Retina (tissue), 1 donor: ENCODE data around the gene MKNK1.

Source experiments
- DNase-seq: peaks from one replicate; pipeline ENCODE4 v3.0.0-alpha.2; 2016

The MKNK1 gene

DNA sequence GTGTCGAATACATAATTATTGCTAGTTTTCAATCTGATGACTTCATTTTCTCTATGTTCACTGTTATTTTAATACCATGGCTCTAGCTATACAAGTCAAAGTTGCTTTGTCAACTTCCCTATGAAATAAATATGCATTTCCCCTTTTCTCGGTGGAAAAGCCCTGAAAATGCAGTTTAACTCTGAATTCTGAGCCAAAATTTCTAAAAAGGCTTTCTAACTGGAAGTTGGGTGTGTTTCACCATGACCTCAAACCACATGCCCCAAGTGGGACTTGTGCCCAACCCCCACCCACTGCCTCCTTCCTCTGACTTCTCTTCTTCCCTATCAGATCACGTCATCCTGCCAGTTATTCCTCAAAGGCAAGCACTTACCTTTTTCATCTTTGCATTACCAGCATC is 8.9 kb downstream of the MKNK1 start:
- no peak for DNase-seq

DNA sequence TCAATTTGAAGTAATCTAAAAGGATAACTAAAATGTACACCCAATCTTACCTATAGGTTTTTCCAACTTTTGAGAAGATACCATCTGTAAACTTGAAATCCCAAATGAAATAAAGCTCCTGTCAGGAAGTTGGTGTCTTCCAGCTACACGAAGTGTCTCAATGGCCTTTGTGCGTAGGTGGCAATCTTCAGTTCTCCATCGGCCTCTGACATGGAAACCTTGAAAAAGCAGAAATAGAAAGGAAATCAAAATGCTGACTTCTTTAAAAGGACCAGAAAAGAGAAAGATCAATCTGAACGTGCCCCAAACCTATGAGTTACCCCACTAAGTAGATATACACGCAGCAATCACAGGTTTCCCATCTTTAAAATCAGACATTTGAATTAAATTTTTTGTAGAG is 10.0 kb downstream of the MKNK1 start:
- DNase-seq = no peak

DNA sequence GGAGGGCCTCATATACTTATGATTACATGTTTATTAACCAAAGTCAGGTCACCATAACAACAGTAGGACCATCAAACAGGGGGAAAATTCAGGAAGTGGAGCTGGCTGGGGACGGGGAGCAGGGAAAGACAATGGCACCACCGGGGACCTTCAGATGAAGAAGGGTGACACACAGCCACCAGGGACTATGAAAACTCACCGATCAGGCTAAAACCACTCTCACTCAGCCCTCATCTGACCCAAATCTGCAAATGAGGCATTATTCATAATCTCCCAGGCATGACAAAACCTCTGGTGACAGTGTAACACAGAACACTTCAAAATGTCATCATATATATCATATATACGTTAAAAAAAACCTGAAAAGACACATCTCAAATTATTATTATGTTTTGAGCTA is 11.2 kb downstream of the MKNK1 start:
- no peak for DNase-seq

DNA sequence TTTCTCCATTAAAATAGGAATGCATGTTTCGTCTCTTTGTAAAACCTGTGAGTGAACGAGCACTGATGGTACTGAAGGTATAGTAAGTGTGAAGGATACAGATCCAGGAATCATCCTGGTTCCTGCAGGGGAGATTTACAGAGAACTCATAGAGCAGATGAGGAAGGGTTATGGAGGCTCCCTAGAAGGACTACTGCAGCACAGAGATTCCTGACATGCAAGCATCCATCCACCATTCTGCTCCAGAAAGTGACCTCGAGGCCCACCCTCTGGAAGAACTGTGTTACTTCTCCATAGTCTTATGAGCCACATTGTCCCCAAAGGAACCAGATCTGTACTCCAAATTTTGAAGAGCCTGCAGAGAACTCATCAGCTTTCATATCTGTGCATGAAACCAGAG is 14.5 kb downstream of the MKNK1 start:
- DNase-seq = no peak

DNA sequence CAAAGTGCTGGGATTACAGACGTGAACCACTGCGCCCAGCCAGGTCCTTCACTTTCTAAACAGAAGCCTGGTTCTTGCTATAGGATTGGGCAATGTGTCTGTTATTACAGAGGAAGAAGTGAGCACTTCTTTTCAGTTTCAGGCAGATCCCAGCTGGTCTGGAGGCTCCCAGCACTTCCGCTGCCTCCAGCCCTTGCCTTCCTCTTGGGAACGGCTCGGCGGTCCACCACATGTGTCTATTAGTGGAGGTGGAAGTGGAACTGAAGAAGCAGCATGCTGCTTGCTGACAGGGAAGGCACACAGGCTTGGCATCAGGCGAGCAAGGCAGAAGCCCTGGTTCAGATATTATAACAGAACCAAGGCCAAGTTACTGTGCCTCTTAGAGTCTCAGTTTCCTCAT is 17.0 kb downstream of the MKNK1 start:
- DNase-seq = no peak

DNA sequence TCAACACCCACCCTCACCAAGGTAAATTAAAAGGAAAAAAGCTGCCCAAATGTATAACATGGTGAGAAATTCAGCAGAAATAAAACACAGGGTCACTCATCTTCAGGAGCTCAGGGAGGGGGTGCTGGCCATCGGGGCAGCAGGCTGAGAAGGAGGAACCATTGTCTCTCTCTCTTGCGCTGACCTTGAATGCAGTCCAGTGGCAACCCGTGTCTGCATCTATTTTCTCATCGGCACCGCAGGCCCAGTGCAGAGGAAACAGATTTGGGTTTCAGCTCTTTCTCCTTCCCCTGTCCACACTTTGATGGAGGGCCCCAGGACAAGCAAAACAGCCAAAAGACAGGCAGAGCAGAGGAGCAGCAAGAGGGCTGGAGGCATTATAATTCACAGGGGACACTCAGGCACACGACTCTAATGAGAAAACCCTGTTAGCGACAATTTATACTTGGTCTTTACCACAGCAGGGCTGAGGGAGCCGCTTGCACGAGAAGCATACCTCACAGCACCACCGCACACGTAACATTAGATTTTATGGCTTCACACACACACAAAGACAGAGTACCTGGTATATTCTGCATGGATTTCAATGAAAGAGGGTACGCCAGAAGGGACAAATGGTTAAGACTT is 18.6 kb downstream of the MKNK1 start:
- peak; percentile 33 for DNase-seq

DNA sequence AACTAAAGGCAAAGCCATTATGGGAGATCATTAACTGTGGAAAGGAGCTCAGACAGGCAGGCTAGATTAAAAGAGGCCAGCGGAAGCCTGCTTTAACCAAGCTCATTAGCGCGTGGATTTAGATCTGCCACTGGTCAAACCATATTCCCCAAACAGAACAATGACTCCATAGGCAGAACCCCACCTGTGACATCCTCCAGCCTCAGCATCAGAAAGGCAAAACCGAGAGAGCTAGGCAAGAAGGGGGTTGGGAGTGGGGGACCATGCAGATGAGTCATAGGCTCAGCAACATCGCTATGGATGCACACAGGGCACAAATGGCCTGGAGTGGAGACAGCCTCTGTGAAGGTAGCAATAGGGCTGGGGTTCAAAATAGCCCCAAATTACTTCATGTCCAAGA is 20.6 kb downstream of the MKNK1 start:
- no peak for DNase-seq

DNA sequence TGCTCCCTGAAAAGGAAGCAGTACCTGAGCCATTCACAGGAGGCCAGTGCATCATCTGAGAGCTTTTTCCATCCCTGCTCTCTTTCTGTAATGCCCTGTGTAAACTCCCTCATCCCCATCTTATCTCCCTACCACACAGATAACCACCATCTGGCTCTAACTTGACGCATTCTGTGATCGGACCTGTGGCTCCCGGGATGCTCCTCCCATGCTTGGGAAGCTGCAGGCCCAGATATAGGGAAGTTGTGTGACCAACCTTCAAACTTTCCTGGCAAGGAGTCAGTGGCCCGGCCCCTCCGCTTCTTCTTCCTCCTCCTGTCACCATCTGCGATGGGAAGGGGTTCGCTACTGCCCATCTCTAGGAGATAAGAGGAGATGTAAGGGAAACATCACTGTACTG is 21.1 kb downstream of the MKNK1 start:
- DNase-seq = no peak

DNA sequence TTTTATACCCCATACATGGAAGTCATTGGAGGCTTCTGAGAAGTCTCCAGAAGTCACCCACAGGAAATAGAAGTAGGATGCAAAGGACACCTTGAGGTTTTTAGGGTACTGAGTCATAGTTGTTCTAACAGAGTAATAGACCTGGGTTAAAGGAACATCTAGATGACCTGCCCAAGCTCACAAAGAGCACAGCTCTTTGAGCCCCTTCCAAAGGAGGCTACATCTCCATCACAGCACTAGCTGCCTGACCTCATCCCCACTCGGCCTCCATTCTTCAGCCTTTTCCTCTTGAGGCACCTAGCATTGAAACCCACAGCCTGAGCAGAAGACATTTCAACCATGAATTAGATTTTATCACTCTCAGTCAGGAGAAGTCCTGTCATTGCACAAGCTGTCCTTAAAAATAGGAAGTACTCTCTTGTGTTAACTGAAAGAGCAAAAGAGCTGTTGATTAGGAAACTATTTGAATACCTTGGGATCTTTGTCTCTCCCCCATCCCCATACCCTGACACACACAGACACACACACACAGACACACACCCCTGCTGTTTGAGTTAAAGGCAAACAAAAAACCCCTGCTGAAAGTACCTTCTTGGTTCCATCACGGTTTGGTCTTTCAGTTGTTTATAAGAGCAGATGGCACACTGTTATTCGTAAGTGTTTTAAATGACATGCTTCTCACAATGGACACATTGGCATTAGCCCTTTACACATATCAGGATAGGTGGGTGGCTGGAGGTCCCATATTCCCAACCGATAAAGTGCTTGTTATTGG is 22.2 kb downstream of the MKNK1 start:
- no peak for DNase-seq

DNA sequence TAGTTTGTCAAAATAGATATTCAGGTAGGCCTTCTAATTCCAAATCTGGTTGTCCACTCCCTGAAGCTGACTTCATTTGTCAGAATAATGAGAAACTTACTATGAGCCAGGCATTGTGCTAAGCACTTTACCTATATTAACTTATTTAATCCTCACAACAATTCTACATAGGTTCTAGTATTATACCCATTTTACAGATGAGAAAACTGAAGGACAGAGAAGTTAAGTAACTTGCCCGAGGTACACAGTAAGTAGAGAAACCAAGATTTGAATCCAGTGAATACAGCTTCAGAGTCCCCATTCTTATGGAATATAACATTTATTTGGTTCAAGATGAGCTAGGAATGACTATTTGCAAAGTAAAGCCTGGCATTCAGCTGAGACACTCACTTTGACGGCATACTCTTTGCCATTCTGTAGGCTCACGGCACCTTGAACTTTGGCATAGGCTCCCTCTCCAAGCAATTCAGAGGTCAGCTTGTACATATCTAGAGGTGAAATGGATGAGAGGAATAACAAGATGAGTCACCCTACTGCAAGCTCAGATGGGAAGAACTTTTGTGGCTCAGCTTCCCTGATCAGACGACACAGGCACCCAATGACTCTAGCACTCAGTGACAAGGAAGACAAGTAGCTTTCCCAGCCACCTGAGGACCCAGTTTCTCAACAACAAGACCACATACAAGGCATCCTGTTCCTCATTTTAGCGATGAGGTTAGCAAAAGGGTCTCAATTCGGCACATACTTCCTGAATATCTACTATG is 23.7 kb downstream of the MKNK1 start:
- DNase-seq = no peak

DNA sequence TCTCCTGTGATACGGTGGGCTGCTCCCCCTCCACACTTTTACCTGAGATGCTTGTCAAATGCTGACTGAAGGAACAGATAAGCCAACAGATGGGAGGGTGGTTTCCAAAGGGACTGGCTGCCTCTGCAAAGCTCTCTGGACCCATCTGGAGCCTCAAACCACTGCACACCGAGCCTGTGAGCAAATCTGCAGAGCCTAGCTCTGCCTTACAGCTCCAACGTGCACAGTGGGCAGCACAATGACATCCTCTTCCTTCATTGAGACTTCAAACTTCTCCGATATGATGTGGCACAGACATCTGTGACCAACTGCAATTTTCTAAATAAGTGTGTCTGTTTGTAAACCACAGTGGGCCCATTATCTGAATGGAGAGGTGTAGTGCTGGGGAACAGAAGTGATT is 26.4 kb downstream of the MKNK1 start:
- DNase-seq = no peak

DNA sequence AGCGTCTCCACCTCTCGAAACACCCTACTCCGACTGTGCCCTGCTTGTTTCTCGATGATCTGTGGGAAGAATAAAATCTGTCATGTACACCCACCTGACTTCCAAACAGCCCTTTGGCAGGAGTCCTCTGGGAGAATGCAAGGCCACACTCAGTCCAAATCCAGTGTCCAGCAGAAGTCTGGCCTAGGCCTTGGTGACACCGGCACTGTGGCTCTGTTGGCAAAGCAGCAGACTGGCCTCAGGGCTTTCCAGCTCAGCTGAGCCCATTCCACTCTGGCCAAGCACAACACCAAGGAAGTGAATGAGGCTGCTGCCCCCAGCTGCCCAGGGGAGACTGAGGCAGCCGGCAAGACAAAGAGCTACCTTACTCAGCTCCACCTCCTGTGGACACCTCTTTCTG is 27.5 kb downstream of the MKNK1 start:
- no peak for DNase-seq

DNA sequence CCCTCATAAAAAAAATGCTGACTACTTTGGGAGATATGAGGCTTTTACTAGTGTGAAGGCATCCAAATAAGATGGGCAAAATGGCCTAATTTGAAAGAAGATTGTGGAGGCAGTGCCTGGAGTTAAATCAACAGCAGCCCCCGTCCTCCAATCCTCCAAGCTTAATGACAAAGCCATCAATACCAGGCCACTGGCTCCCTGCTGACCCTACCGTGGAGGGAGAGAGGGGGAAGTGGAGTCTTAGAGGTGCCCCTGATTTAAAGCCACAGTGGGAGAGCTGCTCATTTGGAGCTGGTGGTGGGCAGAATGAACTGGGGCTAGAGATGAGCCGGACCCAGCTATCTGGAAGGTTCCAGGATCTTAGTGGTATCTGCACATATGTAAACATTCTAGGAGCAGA is 28.3 kb downstream of the MKNK1 start:
- no peak for DNase-seq

DNA sequence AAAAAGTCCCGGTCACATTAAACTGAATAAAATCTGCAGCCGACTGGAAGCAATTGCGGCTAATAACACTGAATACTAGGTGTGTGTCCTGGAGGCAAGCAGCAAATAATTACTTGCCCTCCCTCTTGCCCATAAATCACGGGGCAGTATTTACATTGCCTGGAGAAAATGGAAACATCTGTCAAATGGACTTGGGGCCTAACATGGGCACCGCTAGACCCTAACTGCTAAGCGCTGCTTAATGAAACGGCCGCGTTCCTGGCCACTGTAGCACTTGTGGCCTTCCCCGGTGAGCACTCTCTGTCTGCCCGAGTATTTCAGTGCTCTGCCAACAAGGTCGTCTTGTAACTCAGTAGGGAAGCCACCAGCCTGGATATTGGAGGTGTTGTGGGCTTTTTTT is 28.8 kb downstream of the MKNK1 start:
- DNase-seq = no peak

DNA sequence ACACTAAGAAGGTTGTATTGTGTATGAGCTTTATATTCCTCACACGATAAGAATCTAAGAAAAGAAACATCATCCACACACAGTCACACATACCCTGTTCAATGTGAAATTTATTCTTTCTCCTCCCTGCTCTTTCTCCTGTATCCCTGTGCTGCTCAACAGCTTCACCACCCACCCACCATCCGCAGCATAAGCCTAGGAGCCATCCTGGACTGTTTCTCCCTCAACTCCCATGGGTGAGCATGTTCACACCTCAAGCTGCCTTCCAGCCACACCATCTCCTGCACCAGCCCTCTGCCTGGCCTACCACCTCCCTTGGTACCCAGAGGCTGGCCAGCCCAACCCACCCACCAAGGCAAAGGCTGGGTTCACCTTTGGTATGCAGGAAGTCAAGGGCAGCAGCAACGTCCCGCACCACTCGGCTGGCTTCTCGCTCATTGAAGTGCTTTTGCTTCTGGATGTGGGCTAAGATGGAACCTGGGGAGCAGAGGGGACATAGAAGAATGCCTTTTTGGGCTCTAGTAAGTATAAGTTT is 32.3 kb downstream of the MKNK1 start:
- DNase-seq = no peak

DNA sequence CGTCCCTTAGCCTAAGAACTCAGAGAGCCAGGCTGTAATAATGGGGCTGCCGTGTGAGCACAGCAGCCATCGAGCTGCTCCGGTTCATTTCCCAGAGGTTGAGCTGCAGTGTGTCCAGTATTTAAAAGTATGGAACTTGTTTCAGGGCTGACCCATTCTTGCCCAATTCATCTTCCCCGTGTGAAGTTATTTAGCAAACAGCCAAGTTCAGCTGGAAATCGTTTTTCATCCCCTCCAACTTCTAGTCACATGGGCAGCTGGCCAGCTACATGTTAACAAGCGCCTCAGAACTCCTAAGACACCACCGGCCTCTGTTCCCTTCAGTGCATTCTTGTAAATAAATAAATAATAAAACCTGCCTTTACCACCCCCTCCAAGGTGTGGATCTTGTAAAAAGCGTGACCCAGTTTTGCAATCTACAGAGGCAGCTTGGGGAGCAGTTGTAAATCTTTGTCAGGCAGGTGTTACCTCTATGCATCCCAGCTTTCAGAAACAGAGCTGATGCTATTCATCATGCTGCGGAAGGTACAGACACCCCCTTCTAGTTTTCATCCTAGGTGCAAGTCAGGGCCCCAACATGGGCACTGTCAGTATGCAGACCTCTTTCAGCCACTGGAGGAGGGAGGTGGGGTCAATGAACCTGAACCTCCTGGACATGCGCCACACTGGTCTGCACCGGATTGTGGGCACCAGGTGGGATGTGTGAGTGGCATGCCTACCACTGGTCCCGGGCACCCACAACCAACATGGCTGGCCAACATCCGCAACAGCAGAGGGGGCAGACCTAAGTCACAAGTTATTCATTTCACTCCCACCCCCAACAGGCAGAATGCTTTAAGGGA is 34.0 kb downstream of the MKNK1 start:
- DNase-seq = no peak

DNA sequence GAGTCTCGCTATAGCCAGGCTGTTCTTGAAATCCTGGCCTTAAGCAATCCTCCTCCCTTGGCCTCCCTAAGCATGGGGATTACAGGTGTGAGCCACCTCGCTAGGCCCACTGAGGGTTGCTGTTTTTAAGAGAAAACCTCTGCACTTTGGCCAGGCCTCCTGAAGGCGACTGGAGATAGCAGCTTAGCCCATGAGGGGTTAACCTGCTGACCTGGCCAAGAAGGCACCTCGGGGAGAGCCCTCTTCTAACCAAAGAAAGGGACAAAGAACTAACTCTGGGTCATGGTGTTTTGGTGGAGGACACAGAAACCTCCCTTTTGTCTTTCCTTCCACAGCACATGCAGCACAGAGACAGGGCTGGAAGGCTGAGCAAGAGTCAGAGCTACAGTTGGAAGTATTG is 35.0 kb downstream of the MKNK1 start:
- DNase-seq = no peak

DNA sequence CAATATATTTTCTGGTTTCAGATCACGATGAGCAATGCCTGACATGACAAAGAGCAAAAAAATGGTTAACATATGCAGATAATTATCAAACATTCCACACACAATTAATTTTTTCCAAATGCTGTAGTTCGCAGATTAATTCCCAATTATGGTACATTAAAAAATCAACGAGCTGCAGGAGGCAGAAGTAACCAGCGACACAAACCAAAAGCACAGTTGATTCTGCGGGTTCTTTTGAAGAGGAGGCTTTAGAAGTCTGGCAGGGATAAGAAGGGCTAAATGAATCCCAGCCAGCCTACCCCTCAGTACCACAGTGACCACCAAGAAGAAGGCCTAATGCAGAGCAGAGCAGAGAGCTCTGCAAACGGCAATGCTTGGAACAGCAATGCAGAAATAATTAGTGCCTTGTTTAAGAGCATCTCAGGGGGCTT is 35.6 kb downstream of the MKNK1 start:
- no peak for DNase-seq

DNA sequence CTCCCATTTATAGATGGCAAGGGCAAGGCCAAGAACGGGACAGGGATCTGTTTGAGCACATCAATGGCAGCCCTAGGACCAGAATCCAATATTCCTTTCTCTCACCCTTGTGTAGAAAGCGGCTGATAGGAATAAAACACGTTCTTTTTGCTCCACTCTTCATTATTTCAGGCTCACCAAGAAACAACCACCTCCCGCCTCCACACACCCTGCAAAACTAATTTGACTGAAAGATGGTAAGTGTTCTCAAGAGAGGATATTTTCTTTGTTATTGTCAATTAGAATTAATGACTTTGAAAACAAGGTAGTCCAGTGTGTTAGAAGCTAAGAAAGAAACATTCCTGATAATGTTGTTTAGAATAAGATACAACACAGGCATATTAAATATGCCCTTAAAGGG is 40.7 kb downstream of the MKNK1 start:
- no peak for DNase-seq

DNA sequence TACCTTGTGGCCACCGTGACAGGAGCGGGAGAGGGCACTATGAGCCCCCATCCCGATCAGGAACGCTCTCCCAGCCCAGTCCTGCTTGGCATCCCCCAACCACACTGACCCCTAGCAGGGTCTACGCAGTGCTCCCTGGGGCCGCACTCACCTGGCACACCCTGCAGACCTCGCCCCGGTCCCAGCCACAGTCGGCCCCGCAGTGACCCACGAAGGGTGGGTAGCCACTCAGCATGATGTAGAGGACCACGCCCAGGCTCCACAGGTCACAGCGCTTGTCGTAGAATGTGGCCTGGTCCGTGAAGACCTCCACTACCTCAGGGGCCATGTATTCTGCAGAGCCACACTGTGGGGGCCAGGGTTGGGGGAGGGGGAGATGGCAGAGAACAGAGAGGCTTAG is 41.6 kb downstream of the MKNK1 start:
- DNase-seq = no peak

DNA sequence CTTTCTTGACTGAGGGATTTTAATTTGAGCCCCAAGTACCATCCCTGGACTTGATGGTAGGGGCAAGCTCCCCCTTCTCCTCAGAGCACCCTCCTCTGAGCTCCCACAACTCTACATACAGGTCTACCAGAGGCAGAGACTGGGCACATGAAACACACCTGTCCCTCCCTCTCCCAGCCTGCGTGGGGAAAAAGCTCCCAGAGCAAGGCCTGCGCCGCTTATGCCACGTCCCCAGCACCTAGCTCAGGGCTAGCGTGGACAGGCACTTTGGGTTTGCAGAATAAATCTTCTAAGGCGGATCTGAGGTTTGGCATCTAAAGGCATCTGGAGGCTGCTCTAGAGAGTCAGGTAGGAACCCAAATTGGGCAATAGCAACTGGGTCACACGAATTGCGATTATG is 45.1 kb downstream of the MKNK1 start:
- no peak for DNase-seq

DNA sequence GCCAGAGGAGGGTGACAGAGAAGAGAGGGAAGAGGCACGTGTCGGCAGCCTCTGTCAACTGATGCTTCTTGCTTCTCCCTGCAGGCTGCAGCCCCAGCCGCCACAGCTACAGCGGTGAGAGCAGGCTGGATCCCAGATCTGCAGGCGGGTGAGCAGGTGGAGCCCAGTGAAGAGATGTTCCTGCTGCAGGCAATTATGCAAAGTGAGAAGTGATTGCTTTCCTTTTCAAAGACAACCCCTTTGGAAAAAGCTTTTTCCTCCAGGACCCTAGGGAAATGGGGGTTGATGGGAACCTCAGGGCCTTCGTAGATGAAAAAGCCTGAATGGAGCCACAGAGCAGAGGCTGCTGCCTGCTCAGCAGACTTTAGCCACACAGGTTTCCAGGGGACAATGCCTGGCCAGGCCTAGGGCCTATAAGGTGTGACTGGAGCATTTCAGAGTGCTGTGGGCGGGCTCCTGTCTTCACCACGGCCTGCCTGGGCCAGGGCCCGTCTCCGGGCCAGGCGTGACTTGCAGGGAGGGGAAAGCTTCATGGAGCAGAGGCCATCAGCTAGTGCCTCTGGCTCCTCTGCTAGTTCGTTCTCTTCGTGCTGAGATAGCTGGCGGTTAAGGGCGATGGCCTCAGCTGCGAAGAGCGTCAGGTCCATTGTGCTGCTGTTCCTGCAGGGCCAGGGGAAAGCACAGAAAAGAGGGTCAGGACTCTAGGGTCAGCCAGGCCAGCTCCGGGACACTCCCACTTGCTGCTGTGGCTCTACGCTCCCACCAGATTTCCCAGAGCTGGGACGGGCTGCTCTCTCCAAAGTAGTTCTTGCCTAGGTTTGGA is 45.7 kb downstream of the MKNK1 start:
- DNase-seq = peak; percentile 75
